Peyer's patch (tissue), 4 donors: Measurements from ENCODE around the gene IFNA17.

Experiments used
- CTCF ChIP-seq, 6 experiments: fragments of 450-650 bp in 4 of 6; fragments of 200-600 bp in 2 of 6; sonication (generic) in 1 of 6; IDR thresholded peaks; one replicate each; pipeline ENCODE4 v1.5.1; 2017 to 2019; ENCODE audit warnings: antibody characterized with exemption in 6 of 6, mild to moderate bottlenecking in 3 of 6, moderate library complexity in 1 of 6
- POLR2A ChIP-seq, 2 donors: fragments of 450-650 bp; IDR thresholded peaks; one replicate each; pipeline ENCODE4 v1.5.1; 2017; ENCODE audit warnings: antibody characterized with exemption in 2 of 2, mild to moderate bottlenecking in 2 of 2, moderate library complexity in 2 of 2

- TF ChIP-seq CTCF (IDR thresholded peaks at IDR 0.05), result no peak
- TF ChIP-seq POLR2A (IDR thresholded peaks at IDR 0.05), result no peak
These were observed 37.6 kb upstream of the IFNA17 start for GRCh38 chr9:21265421-21266189.
